SK-N-SH (cell line): Measurements from ENCODE around the gene TMED1. TPM values are rescaled to one million over a fixed set of nuclear protein-coding genes. Genes with fewer than 3 reads are reported as not detected.

ENCODE experiments used
- CTCF ChIA-PET: fragments of 300-600, 350-600 bp; formaldehyde crosslinking; extraction: SDS; loops from one replicate; lab custom pipeline; 2021; lab: Yijun Ruan, JAX
- POLR2A ChIA-PET: fragments of 350-600 bp; sonication (Branson Sonifier 250); formaldehyde crosslinking; extraction: SDS; loops from one replicate; lab custom pipeline; 2020; ENCODE audit warnings: antibody characterized with exemption, inconsistent platforms; lab: Yijun Ruan, JAX
- DNase-seq: peaks from one replicate; pipeline ENCODE4 v3.0.0; 2012
- H2AFZ ChIP-seq: fragments of 200-600 bp; sonication (generic); 2 replicates; pipeline ENCODE4 v1.8.1; 2016; ENCODE audit warnings: antibody characterized with exemption, mild to moderate bottlenecking, low read depth
- H3F3A ChIP-seq: fragments of 200-600 bp; sonication (generic); replicated peaks from 2 replicates; pipeline ENCODE3; 2016; ENCODE audit warnings: antibody characterized with exemption, mild to moderate bottlenecking; ENCODE audit not compliant: insufficient read depth
- H3K27ac ChIP-seq, 2 experiments: fragments of 200-500 bp in 1 of 2; fragments of 200-600 bp in 1 of 2; sonication (Bioruptor generic) in 1 of 2; sonication (generic), shearing (Covaris generic) in 1 of 2; 2 replicates each; pipeline versions ENCODE4 v1.5.1 to v1.6.1; 2014 to 2016; ENCODE audit warnings: low read depth in 2 of 2, inconsistent platforms in 1 of 2, low read length in 1 of 2, mild to moderate bottlenecking in 1 of 2, mixed read lengths in 1 of 2
- H3K27me3 ChIP-seq: fragments of 200-600 bp; sonication (generic), shearing (Covaris generic); 2 replicates; pipeline ENCODE4 v1.6.1; 2016; ENCODE audit warnings: mixed run types; ENCODE audit not compliant: insufficient read depth
- H3K36me3 ChIP-seq, 2 experiments: fragments of 200-500 bp in 1 of 2; fragments of 200-600 bp in 1 of 2; sonication (Bioruptor generic) in 1 of 2; sonication (generic) in 1 of 2; replicated peaks in 1 of 2; 2 replicates each; pipeline versions ENCODE3 to v1.5.1; 2014 to 2016; ENCODE audit warnings: low read length in 1 of 2, mild to moderate bottlenecking in 1 of 2; ENCODE audit not compliant: insufficient read depth in 2 of 2, control insufficient read depth in 1 of 2
- H3K4me1 ChIP-seq, 2 experiments: fragments of 200-500 bp in 1 of 2; fragments of 200-600 bp in 1 of 2; sonication (Bioruptor generic) in 1 of 2; sonication (generic), shearing (Covaris generic) in 1 of 2; 2 replicates each; pipeline versions ENCODE4 v1.5.1 to v1.6.1; 2014 to 2016; ENCODE audit warnings: low read depth in 1 of 2, low read length in 1 of 2, mixed run types in 1 of 2; ENCODE audit not compliant: insufficient read depth in 2 of 2, control insufficient read depth in 1 of 2
- H3K4me2 ChIP-seq: fragments of 200-600 bp; sonication (generic), shearing (Covaris generic); 2 replicates; pipeline ENCODE4 v1.6.1; 2017; ENCODE audit warnings: mixed run types
- H3K4me3 ChIP-seq, 2 experiments: fragments of 200-500 bp in 1 of 2; fragments of 200-600 bp in 1 of 2; sonication (Bioruptor generic) in 1 of 2; sonication (generic), shearing (Covaris generic) in 1 of 2; 2 replicates each; pipeline versions ENCODE4 v1.5.1 to v1.8.1; 2014 to 2016; ENCODE audit warnings: low read depth in 2 of 2, inconsistent platforms in 1 of 2, low read length in 1 of 2, mild to moderate bottlenecking in 1 of 2, mixed read lengths in 1 of 2, moderate library complexity in 1 of 2
- H3K79me2 ChIP-seq: fragments of 200-600 bp; sonication (generic); 2 replicates; pipeline ENCODE4 v1.8.1; 2017; ENCODE audit warnings: mild to moderate bottlenecking; ENCODE audit not compliant: insufficient read depth
- H3K9ac ChIP-seq: fragments of 200-600 bp; sonication (generic); 2 replicates; pipeline ENCODE4 v1.6.1; 2017; ENCODE audit warnings: mixed run types
- H3K9me2 ChIP-seq: fragments of 200-600 bp; sonication (generic); 2 replicates; pipeline ENCODE4 v1.6.1; 2017; ENCODE audit warnings: mixed run types
- H3K9me3 ChIP-seq: fragments of 200-600 bp; sonication (generic); 2 replicates; pipeline ENCODE4 v1.6.1; 2017; ENCODE audit warnings: mixed run types, mild to moderate bottlenecking, moderate library complexity
- H4K20me1 ChIP-seq: fragments of 200-600 bp; sonication (generic); 2 replicates; pipeline ENCODE4 v1.6.1; 2017; ENCODE audit warnings: mild to moderate bottlenecking, mixed run types; ENCODE audit not compliant: insufficient read depth
- EP300 ChIP-seq, 2 experiments: IDR thresholded peaks; 2 replicates each; pipeline versions ENCODE4 v1.4.0 to v1.6.1; 2012; ENCODE audit warnings: borderline replicate concordance in 1 of 2, low read depth in 1 of 2, low read length in 1 of 2
- EZH2phosphoT487 ChIP-seq: fragments of 200-600 bp; sonication (generic); IDR thresholded peaks from 2 replicates; pipeline ENCODE4 v1.6.1; 2017; ENCODE audit warnings: low read depth, mixed run types, mild to moderate bottlenecking, antibody characterized with exemption, moderate library complexity, borderline replicate concordance
- FOSL2 ChIP-seq: IDR thresholded peaks from 2 replicates; pipeline ENCODE4 v1.4.0; 2012; ENCODE audit warnings: low read depth, mild to moderate bottlenecking, moderate library complexity, borderline replicate concordance
- GABPA ChIP-seq: IDR thresholded peaks from 2 replicates; pipeline ENCODE4 v1.4.0; 2012; ENCODE audit warnings: low read depth, mild to moderate bottlenecking
- JUND ChIP-seq: IDR thresholded peaks from 2 replicates; pipeline ENCODE4 v1.4.0; 2012
- MAX ChIP-seq: IDR thresholded peaks from 2 replicates; pipeline ENCODE4 v1.4.0; 2012; ENCODE audit warnings: low read depth
- POLR2AphosphoS5 ChIP-seq: IDR thresholded peaks from 2 replicates; pipeline ENCODE4 v1.6.1; 2012; ENCODE audit warnings: low read depth, low read length
- RCOR1 ChIP-seq: fragments of 150-350 bp; IDR thresholded peaks from 2 replicates; pipeline ENCODE4 v1.6.1; 2017; ENCODE audit warnings: antibody characterized with exemption, low read length
- REST ChIP-seq: IDR thresholded peaks from 2 replicates; pipeline ENCODE4 v1.6.1; 2012; ENCODE audit warnings: mild to moderate bottlenecking, low read depth, low read length, moderate library complexity
- RXRA ChIP-seq: IDR thresholded peaks from 2 replicates; pipeline ENCODE4 v1.4.0; 2012; ENCODE audit warnings: low read depth, mild to moderate bottlenecking, borderline replicate concordance
- SMC3 ChIP-seq: IDR thresholded peaks from 2 replicates; pipeline ENCODE4 v1.6.1; 2012; ENCODE audit warnings: low read depth, low read length, improper control_type of control experiment
- TAF1 ChIP-seq: IDR thresholded peaks from 2 replicates; pipeline ENCODE4 v1.6.1; 2012; ENCODE audit warnings: low read depth, mild to moderate bottlenecking, low read length, moderate library complexity, borderline replicate concordance
- TEAD4 ChIP-seq: IDR thresholded peaks from 2 replicates; pipeline ENCODE4 v1.4.0; 2012; ENCODE audit warnings: mild to moderate bottlenecking, borderline replicate concordance; ENCODE audit not compliant: insufficient read depth
- YY1 ChIP-seq: IDR thresholded peaks from 2 replicates; pipeline ENCODE4 v1.4.0; 2012; ENCODE audit warnings: low read depth, mild to moderate bottlenecking
- WGBS: methylation state at CpG from one replicate; pipeline ENCODE4 v1.1.6; 2017; ENCODE audit warnings: low lambda C conversion rate; 5-methylcytosine and 5-hydroxymethylcytosine counted together
- polyA plus RNA-seq, 3 experiments: library from polyadenylated mRNA; depleted of rRNA; stranded (reverse); fragments of >200 nt; gene quantifications; 2 replicates each; pipeline ENCODE4 v1.2.3, GENCODE V29; 2012

Gene TMED1
- polyA plus RNA-seq, 1 of the 3 experiments (the other 2 are of a cell fraction) = 92.4 TPM

- H3K9ac ChIP-seq = no peak overlapping the region
- TF ChIP-seq TEAD4 (no peak), SMC3 (no peak), FOSL2 (no peak), REST (no peak), JUND (no peak), EP300 (IDR thresholded peaks at IDR 0.05; ENCODE audit: borderline replicate concordance in 1 of 2, low read depth in 1 of 2, low read length in 1 of 2) (no peak), EZH2phosphoT487 (no peak), GABPA (no peak), POLR2AphosphoS5 (no peak)
- H4K20me1 ChIP-seq = no peaks in the 10 kb centered on the region
- CTCF ChIA-PET = interaction anchor here (1.1 to 2.4 kb wide), 2 partner anchors 13 to 34 kb away, joined by 3 to 9 read pairs (median 7); no protein-coding TSS in a partner anchor
- POLR2A ChIA-PET = interaction anchor here (1.7 kb wide), 1 partner anchor 9 kb away, joined by 5 read pairs; no protein-coding TSS in a partner anchor
- peaks cover 14 to 27% of the 10 kb centered on the region in 2 experiments for H3K36me3 ChIP-seq
- peaks cover 0 to 6% of the 10 kb centered on the region in 2 experiments; a peak in 1 of 4 replicates for H3K4me1 ChIP-seq
- DNase-seq = no peak
- no peak overlapping the region for H3K27ac ChIP-seq
- H2AFZ ChIP-seq = no peak overlapping the region
- H3K9me3 ChIP-seq = no peaks in the 10 kb centered on the region
- no peaks in the 10 kb centered on the region for H3K27me3 ChIP-seq
- 0 out of 2 replicates have a peak, but pooled peaks cover 10% of the 10 kb centered on the region for H3K79me2 ChIP-seq
- H3K4me2 ChIP-seq = no peak overlapping the region
- 96% methylated on average over 5 of the region's 7 CpGs for WGBS
- peaks cover 10% of the 10 kb centered on the region for H3F3A ChIP-seq
- no peak overlapping the region for H3K4me3 ChIP-seq
- no peaks in the 10 kb centered on the region for H3K9me2 ChIP-seq
These were observed 5.6 kb downstream of the TMED1 start for GRCh38 chr19:10830370-10830769.

- ChIA-PET CTCF (interaction anchor here (1.1 to 2.4 kb wide), 3 partner anchors 13 to 60 kb away, joined by 3 to 9 read pairs (median 5); no protein-coding TSS in a partner anchor), POLR2A (interaction anchor here (1.7 kb wide), 1 partner anchor 9 kb away, joined by 5 read pairs; no protein-coding TSS in a partner anchor)
- WGBS = 97% methylated on average over 9 of the region's 16 CpGs
These were observed 6.0 kb downstream of the TMED1 start for GRCh38 chr19:10829967-10830366.

More at GRCh38 chr19:10829967-10830366, 6.0 kb downstream of the TMED1 start:
- no peak overlapping the region for H3K9ac ChIP-seq
- peaks cover 14 to 27% of the 10 kb centered on the region in 2 experiments for H3K36me3 ChIP-seq
- H3K27ac ChIP-seq = no peak overlapping the region
- no peaks in the 10 kb centered on the region for H3K27me3 ChIP-seq
- 0 out of 2 replicates have a peak, but pooled peaks cover 5% of the 10 kb centered on the region for H3K79me2 ChIP-seq
- TF ChIP-seq SMC3 (no peak), POLR2AphosphoS5 (no peak), RCOR1 (no peak), RXRA (no peak), GABPA (no peak), MAX (no peak), TAF1 (no peak), REST (no peak), YY1 (no peak), TEAD4 (no peak), FOSL2 (no peak)
- TF ChIP-seq, all 33 proteins: peak for 0
- DNase-seq = peak; percentile 14
- peaks cover 10% of the 10 kb centered on the region for H3F3A ChIP-seq
- no peak overlapping the region for H2AFZ ChIP-seq
- H3K4me2 ChIP-seq = no peak overlapping the region
- H3K4me1 ChIP-seq = peaks cover 0 to 3% of the 10 kb centered on the region in 2 experiments; a peak in 1 of 4 replicates
- H3K9me2 ChIP-seq = no peaks in the 10 kb centered on the region
- no peaks in the 10 kb centered on the region for H4K20me1 ChIP-seq
- no peaks in the 10 kb centered on the region for H3K9me3 ChIP-seq
- H3K4me3 ChIP-seq = no peak overlapping the region
